ENCODE results near the gene PPP2R5D. TPM values are rescaled to one million over a fixed set of nuclear protein-coding genes. Genes with fewer than 3 reads are reported as not detected.

Gene PPP2R5D
- total and polyA plus RNA-seq, 4 donors = 6.7 to 13.9 (median 13.2) TPM

GRCh38 chr6:43059168-43060033 is 75.0 kb downstream of the PPP2R5D start, which contains the start of the genes KLC4 and MRPL2:
TSS of gene KLC4 (plus strand) at chr6:43059631. CDS start at chr6:43061336, 1,705 bp downstream.
TSS of gene MRPL2 (minus strand) at chr6:43059434. CDS start at chr6:43059381, 53 bp downstream.
- under 1% methylated on average over 64 of the region's 64 CpGs for WGBS
- no peaks in the 10 kb centered on the region for H3K27me3 ChIP-seq (ENCODE audit: control insufficient read depth in 4 of 4, insufficient read depth in 4 of 4, low read length in 3 of 4)
- peak within 1 kb of the TSS; percentile 91 to 97 (median 92) for H3K4me3 ChIP-seq (ENCODE audit: low read depth in 1 of 3, low read length in 3 of 3)
- H3K36me3 ChIP-seq (ENCODE audit: control insufficient read depth in 4 of 4, insufficient read depth in 3 of 4, low read depth in 1 of 4, low read length in 3 of 4) = peaks cover 2 to 21% (median 12%) of the 10 kb centered on the region in 4 donors
- TF ChIP-seq YY1 (IDR thresholded peaks at IDR 0.05) (peak; percentile 99), NR2F2 (IDR thresholded peaks at IDR 0.05) (peak; percentile 66), HNF4G (IDR thresholded peaks at IDR 0.05) (peak; percentile 64), SP1 (IDR thresholded peaks at IDR 0.05) (peak; percentile 75), EGR1 (IDR thresholded peaks at IDR 0.05; ENCODE audit: low read depth in 2 of 2) (peak; percentile 77 to 80), ZBTB33 (IDR thresholded peaks at IDR 0.05) (peak; percentile 81), RXRA (IDR thresholded peaks at IDR 0.05) (peak; percentile 35 to 53), FOXA2 (IDR thresholded peaks at IDR 0.05) (no peak), RAD21 (IDR thresholded peaks at IDR 0.05) (peak in 1 of 2 donors; percentile 12), REST (IDR thresholded peaks at IDR 0.05) (peak; percentile 19), HNF4A (conservative IDR thresholded peaks at IDR 0.05) (peak; percentile 88 to 89), CTCF (IDR thresholded peaks at IDR 0.05; ENCODE audit: low read depth, low read length, missing input control) (no peak), MAX (IDR thresholded peaks at IDR 0.05) (peak; percentile 90), FOXA1 (IDR thresholded peaks at IDR 0.05) (no peak), GABPA (IDR thresholded peaks at IDR 0.05 in 1 of 2, conservative IDR thresholded peaks at IDR 0.05 in 1 of 2) (peak in 1 of 2 donors; percentile 75), TAF1 (conservative IDR thresholded peaks at IDR 0.05) (no peak), JUND (IDR thresholded peaks at IDR 0.05) (peak in 1 of 2 donors; percentile 11), ATF3 (IDR thresholded peaks at IDR 0.05) (no peak)
- peak; percentile 100 for DNase-seq (ENCODE audit: low spot score)
- H3K4me1 ChIP-seq (ENCODE audit: control insufficient read depth in 4 of 4, insufficient read depth in 4 of 4, low read length in 3 of 4) = peaks cover 0 to 43% (median 33%) of the 10 kb centered on the region in 4 donors
- H3K9ac ChIP-seq (ENCODE audit: low read depth in 1 of 2, low read length in 2 of 2) = peak within 1 kb of the TSS; percentile 91 to 92
- peak within 1 kb of the TSS; percentile 83 to 89 for H3K27ac ChIP-seq (ENCODE audit: low read depth in 1 of 2, low read length in 2 of 2)
- no peaks in the 10 kb centered on the region for H3K9me3 ChIP-seq (ENCODE audit: control insufficient read depth in 4 of 4, low read length in 3 of 4)
